HepG2 (cell line): Measurements from ENCODE around the gene BATF. TPM values are rescaled to one million over a fixed set of nuclear protein-coding genes. Genes with fewer than 3 reads are reported as not detected.

Experiments used
- CBFB ChIP-seq: sonication (generic); formaldehyde crosslinking; IDR thresholded peaks from 2 replicates; pipeline ENCODE4 v1.4.0; 2020; ENCODE audit warnings: missing genetic modification reagents
- GTF3A ChIP-seq: sonication (generic); formaldehyde crosslinking; conservative IDR thresholded peaks from 2 replicates; pipeline ENCODE4 v1.4.0; 2020; ENCODE audit warnings: mild to moderate bottlenecking, missing genetic modification reagents
- HNF4G ChIP-seq, 2 experiments: sonication (generic) in 1 of 2; formaldehyde crosslinking in 1 of 2; IDR thresholded peaks; 2 replicates each; pipeline versions ENCODE4 v1.4.0 to v1.6.1; 2011 to 2020; ENCODE audit warnings: borderline replicate concordance in 2 of 2, low read depth in 2 of 2, mild to moderate bottlenecking in 2 of 2, low read length in 1 of 2, missing genetic modification reagents in 1 of 2, moderate library complexity in 1 of 2
- KDM2A ChIP-seq: sonication (generic); formaldehyde crosslinking; IDR thresholded peaks from 2 replicates; pipeline ENCODE4 v1.4.0; 2020; ENCODE audit warnings: low read depth, missing genetic modification reagents, borderline replicate concordance
- MXI1 ChIP-seq: IDR thresholded peaks from 3 replicates; pipeline ENCODE4 v1.6.1; 2012; ENCODE audit warnings: low read depth, low read length, inconsistent platforms, borderline replicate concordance
- TFDP1 ChIP-seq: IDR thresholded peaks from 2 replicates; pipeline ENCODE4 v1.6.1; 2016; ENCODE audit warnings: missing compliant biosample characterization, missing genetic modification reagents, borderline replicate concordance
- YY1 ChIP-seq: IDR thresholded peaks from 2 replicates; pipeline ENCODE4 v1.6.1; 2011; ENCODE audit warnings: low read length, low read depth, moderate library complexity, mild to moderate bottlenecking; ENCODE audit not compliant: insufficient read depth, insufficient replicate concordance
- ZBTB38 ChIP-seq: sonication (generic); formaldehyde crosslinking; IDR thresholded peaks from 2 replicates; pipeline ENCODE4 v1.5.1; 2020; ENCODE audit warnings: mild to moderate bottlenecking, missing genetic modification reagents
- ZNF12 ChIP-seq: sonication (generic); formaldehyde crosslinking; IDR thresholded peaks from 2 replicates; pipeline ENCODE4 v1.5.0; 2020; ENCODE audit warnings: missing genetic modification reagents
- ZNF530 ChIP-seq: sonication (generic); formaldehyde crosslinking; IDR thresholded peaks from 2 replicates; pipeline ENCODE4 v1.5.0; 2020; ENCODE audit warnings: low read depth, mild to moderate bottlenecking, missing genetic modification reagents
- ZNF703 ChIP-seq: sonication (generic); formaldehyde crosslinking; IDR thresholded peaks from 2 replicates; pipeline ENCODE4 v1.5.1; 2020; ENCODE audit warnings: missing genetic modification reagents, mild to moderate bottlenecking, moderate library complexity, borderline replicate concordance
- ZNF720 ChIP-seq: sonication (generic); formaldehyde crosslinking; IDR thresholded peaks from 2 replicates; pipeline ENCODE4 v1.4.0; 2020; ENCODE audit warnings: missing genetic modification reagents
- ZNF773 ChIP-seq: sonication (generic); formaldehyde crosslinking; IDR thresholded peaks from 2 replicates; pipeline ENCODE4 v1.4.0; 2020; ENCODE audit warnings: missing genetic modification reagents, borderline replicate concordance
- ZNF878 ChIP-seq: sonication (generic); formaldehyde crosslinking; IDR thresholded peaks from 2 replicates; pipeline ENCODE4 v1.8.1; 2023; ENCODE audit warnings: mild to moderate bottlenecking, missing genetic modification reagents, moderate library complexity
- polyA plus RNA-seq, 8 experiments: library from polyadenylated mRNA; depleted of rRNA in 3 of 8; stranded (reverse) in 7 of 8; unstranded in 1 of 8; fragments of >200 nt; fragmentation: Illumina TruSeq in 4 of 8; extraction: Trizol in 4 of 8; gene quantifications; 2 replicates each; pipeline versions ENCODE4 v1.2.1 to v1.2.3, GENCODE V29; 2011 to 2016; ENCODE audit warnings: low read depth in 4 of 8, missing spikeins in 1 of 8, mixed read lengths in 1 of 8; ENCODE audit not compliant: insufficient read depth in 1 of 8
- total RNA-seq, 5 experiments: library from RNA; depleted of rRNA; stranded (reverse); fragments of >200 nt; fragmentation: Illumina TruSeq; extraction: Trizol; gene quantifications; 2 replicates each; pipeline ENCODE4 v1.2.3, GENCODE V29; 2016; ENCODE audit warnings: low read depth in 1 of 5

BATF gene
- total and polyA plus RNA-seq, 2 of the 13 experiments (the other 11 are each of a cell fraction or from before 2014, with no cell fraction given) = 0.22 to 0.37 TPM

GRCh38 chr14:75577729-75578101, 55.4 kb downstream of the BATF start (continued):
- TF ChIP-seq YY1 (peak; percentile 20), ZNF720 (CRISPR knock-in tag) (no peak), ZBTB38 (CRISPR knock-in tag) (no peak), KDM2A (peak; percentile 66), TFDP1 (0 out of 2 replicates have a peak, but pooled peaks have one; percentile 11), ZNF773 (no peak), ZNF12 (CRISPR knock-in tag) (no peak), MXI1 (no peak), ZNF703 (CRISPR knock-in tag) (no peak), HNF4G (IDR thresholded peaks at IDR 0.05; ENCODE audit: borderline replicate concordance, low read depth, low read length) (peak; percentile 27; the same call in 1 of the 2 replicates), HNF4G (CRISPR knock-in tag; IDR thresholded peaks at IDR 0.05; ENCODE audit: borderline replicate concordance, low read depth) (no peak), ZNF878 (CRISPR knock-in tag) (no peak), CBFB (CRISPR knock-in tag) (no peak), GTF3A (CRISPR knock-in tag) (no peak), ZNF530 (CRISPR knock-in tag) (no peak)
